ENCODE measurements around the gene TMEM174.

The TMEM174 gene, protein sequence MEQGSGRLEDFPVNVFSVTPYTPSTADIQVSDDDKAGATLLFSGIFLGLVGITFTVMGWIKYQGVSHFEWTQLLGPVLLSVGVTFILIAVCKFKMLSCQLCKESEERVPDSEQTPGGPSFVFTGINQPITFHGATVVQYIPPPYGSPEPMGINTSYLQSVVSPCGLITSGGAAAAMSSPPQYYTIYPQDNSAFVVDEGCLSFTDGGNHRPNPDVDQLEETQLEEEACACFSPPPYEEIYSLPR

DNA sequence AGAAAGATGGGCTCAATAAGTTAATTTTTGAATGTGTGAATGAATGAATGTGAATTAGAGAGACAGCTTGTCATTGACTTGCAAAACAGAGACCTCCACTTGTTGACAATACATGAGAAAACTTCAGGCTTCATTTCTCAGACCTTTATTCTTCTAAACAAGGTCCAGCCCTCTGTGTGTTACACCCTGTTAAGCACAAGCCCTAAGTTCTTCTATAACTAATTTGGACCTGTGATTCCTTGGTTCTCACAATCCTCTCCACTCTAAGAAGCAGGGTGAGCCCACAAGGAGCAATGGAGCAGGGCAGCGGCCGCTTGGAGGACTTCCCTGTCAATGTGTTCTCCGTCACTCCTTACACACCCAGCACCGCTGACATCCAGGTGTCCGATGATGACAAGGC, at the start of gene TMEM174:
Gene TMEM174, plus strand, starts transcription at position 243 of the 400 bp plus-strand sequence. Its CDS starts 51 bp downstream, at position 294.
- Histone ChIP-seq H3K9me3 (ENCODE audit: control insufficient read depth, low read depth, low read length) (no peaks in the 10 kb centered on the region), H3K9ac (ENCODE audit: low read length) (no peak within 1 kb of the TSS), H3K27ac (ENCODE audit: low read length) (no peak within 1 kb of the TSS), H3K4me1 (ENCODE audit: control insufficient read depth, low read depth, low read length) (no peaks in the 10 kb centered on the region), H3K27me3 (ENCODE audit: control insufficient read depth, insufficient read depth, low read length) (no peaks in the 10 kb centered on the region), H3K4me3 (ENCODE audit: low read length) (no peak within 1 kb of the TSS), H3K36me3 (ENCODE audit: control insufficient read depth, low read depth, low read length) (no peaks in the 10 kb centered on the region)

DNA sequence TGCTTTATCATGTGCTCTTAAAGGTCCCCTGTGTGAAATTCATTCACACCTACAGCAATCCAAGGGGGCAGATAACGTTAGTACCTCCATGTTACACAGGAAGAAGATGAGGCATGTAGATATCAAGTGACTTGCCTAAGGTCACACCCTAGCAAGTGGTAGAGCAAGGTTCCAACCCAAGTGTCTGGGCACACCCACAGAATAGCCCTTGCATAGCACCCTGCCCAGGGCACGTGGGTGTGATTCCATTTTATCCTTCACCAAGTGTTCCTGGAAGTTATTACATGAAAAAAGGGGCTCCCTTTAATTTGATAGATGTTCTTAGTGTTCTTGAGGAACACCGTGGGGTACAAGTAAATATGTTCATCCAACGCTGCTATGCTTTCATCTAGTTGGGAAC, 47.7 kb upstream of the TMEM174 start:
- peaks cover 29% of the 10 kb centered on the region for H3K27me3 ChIP-seq (ENCODE audit: control insufficient read depth, insufficient read depth, low read length)
- H3K9ac ChIP-seq (ENCODE audit: low read length), result no peak overlapping the region
- H3K4me1 ChIP-seq (ENCODE audit: control insufficient read depth, low read depth, low read length), result peaks cover 7% of the 10 kb centered on the region
- H3K36me3 ChIP-seq (ENCODE audit: control insufficient read depth, low read depth, low read length), result no peaks in the 10 kb centered on the region
- no peak overlapping the region for H3K4me3 ChIP-seq (ENCODE audit: low read length)
- no peaks in the 10 kb centered on the region for H3K9me3 ChIP-seq (ENCODE audit: control insufficient read depth, low read depth, low read length)
- H3K27ac ChIP-seq (ENCODE audit: low read length), result no peak overlapping the region

DNA sequence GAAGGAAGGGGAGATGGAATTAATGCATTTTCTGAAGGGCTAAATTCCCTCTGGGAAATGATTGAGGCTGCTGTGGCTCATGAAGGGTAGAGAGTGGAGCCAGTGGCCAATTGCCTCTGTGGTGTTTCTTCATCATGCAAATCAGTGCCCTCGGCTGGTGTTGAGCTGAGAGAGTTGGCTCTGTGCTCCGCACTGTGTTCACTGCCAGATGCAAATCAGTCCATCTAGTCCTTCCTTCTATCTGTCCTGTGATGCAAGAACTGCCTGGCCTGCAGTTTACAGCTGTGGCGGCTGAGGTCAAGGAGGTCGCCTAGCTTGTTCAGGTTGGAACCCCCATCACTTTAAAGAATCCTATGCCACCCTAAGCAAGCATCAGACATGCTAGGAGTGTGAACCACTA, 46.6 kb upstream of the TMEM174 start:
- no peaks in the 10 kb centered on the region for H3K36me3 ChIP-seq (ENCODE audit: control insufficient read depth, low read depth, low read length)
- peaks cover 13% of the 10 kb centered on the region for H3K4me1 ChIP-seq (ENCODE audit: control insufficient read depth, low read depth, low read length)
- H3K27ac ChIP-seq (ENCODE audit: low read length), result no peak overlapping the region
- no peak overlapping the region for H3K4me3 ChIP-seq (ENCODE audit: low read length)
- H3K27me3 ChIP-seq (ENCODE audit: control insufficient read depth, insufficient read depth, low read length), result peaks cover 18% of the 10 kb centered on the region
- no peak overlapping the region for H3K9ac ChIP-seq (ENCODE audit: low read length)
- H3K9me3 ChIP-seq (ENCODE audit: control insufficient read depth, low read depth, low read length), result no peaks in the 10 kb centered on the region

DNA sequence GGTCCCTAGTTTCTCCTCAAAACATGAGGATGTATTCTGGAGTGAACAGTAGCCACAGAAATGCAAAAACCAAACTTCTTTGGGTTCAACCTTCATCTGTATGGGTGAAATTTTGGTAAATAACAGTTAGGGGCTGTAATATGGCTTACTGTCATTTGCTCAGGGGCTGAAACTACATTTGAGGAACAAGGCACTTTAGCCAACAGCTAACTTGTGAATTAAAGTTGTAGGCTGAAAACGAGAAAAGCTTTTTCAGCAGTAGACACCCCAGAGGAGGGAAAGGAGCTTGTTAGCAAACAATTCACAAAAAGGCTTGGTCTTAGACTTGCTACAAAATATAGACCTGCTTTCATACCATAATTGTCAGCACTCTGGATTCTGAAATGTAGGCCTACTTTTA, 46.0 kb upstream of the TMEM174 start:
- Histone ChIP-seq H3K9ac (ENCODE audit: low read length) (no peak overlapping the region), H3K36me3 (ENCODE audit: control insufficient read depth, low read depth, low read length) (no peaks in the 10 kb centered on the region), H3K4me3 (ENCODE audit: low read length) (no peak overlapping the region), H3K4me1 (ENCODE audit: control insufficient read depth, low read depth, low read length) (peaks cover 12% of the 10 kb centered on the region), H3K27ac (ENCODE audit: low read length) (no peak overlapping the region), H3K27me3 (ENCODE audit: control insufficient read depth, insufficient read depth, low read length) (peaks cover 12% of the 10 kb centered on the region), H3K9me3 (ENCODE audit: control insufficient read depth, low read depth, low read length) (no peaks in the 10 kb centered on the region)

DNA sequence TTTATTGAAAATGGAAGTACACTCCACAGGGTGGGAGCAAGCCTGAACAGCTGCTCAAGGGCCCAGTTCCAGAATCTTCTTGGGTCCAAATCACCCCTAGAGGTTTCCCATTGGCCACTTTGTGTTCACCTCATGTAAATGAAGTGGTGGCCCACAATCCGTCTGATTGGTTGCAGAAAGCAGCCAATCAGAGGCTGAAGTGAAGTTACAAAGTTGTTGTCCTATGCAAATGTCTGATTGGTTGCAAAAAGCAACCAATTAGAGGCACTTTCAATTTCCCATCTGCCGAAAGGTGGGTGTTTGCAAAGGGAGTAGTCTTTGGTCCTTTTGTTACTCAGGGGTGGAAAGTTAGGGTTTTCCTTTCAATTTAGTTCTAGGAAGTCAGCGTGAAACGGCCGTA, 43.9 kb upstream of the TMEM174 start:
- Histone ChIP-seq H3K9ac (ENCODE audit: low read length) (no peak overlapping the region), H3K4me3 (ENCODE audit: low read length) (no peak overlapping the region), H3K27me3 (ENCODE audit: control insufficient read depth, insufficient read depth, low read length) (no peaks in the 10 kb centered on the region), H3K9me3 (ENCODE audit: control insufficient read depth, low read depth, low read length) (no peaks in the 10 kb centered on the region), H3K27ac (ENCODE audit: low read length) (no peak overlapping the region), H3K36me3 (ENCODE audit: control insufficient read depth, low read depth, low read length) (no peaks in the 10 kb centered on the region), H3K4me1 (ENCODE audit: control insufficient read depth, low read depth, low read length) (peaks cover 12% of the 10 kb centered on the region)

DNA sequence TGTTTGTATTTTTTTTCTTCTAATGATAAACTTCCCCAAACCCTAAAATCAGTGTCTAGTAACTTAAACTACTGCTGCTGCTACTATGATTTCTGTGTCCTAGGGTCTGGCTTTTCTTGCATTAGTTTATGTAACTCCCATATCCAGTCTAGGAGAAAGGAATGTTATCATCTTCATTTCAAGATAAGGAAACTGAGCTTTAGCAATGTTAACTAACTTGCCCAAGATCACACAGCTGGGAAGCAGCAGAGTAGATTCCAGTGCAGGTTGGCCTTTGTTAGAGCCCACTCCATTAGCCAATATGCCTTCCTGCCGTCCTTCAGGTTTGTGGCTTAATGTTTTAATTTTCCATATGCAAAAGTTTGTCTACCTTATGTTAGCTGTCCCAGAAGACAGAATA, 42.2 kb upstream of the TMEM174 start:
- Histone ChIP-seq H3K9me3 (ENCODE audit: control insufficient read depth, low read depth, low read length) (no peaks in the 10 kb centered on the region), H3K9ac (ENCODE audit: low read length) (no peak overlapping the region), H3K4me1 (ENCODE audit: control insufficient read depth, low read depth, low read length) (peaks cover 14% of the 10 kb centered on the region), H3K27ac (ENCODE audit: low read length) (no peak overlapping the region), H3K27me3 (ENCODE audit: control insufficient read depth, insufficient read depth, low read length) (no peaks in the 10 kb centered on the region), H3K36me3 (ENCODE audit: control insufficient read depth, low read depth, low read length) (no peaks in the 10 kb centered on the region), H3K4me3 (ENCODE audit: low read length) (no peak overlapping the region)

DNA sequence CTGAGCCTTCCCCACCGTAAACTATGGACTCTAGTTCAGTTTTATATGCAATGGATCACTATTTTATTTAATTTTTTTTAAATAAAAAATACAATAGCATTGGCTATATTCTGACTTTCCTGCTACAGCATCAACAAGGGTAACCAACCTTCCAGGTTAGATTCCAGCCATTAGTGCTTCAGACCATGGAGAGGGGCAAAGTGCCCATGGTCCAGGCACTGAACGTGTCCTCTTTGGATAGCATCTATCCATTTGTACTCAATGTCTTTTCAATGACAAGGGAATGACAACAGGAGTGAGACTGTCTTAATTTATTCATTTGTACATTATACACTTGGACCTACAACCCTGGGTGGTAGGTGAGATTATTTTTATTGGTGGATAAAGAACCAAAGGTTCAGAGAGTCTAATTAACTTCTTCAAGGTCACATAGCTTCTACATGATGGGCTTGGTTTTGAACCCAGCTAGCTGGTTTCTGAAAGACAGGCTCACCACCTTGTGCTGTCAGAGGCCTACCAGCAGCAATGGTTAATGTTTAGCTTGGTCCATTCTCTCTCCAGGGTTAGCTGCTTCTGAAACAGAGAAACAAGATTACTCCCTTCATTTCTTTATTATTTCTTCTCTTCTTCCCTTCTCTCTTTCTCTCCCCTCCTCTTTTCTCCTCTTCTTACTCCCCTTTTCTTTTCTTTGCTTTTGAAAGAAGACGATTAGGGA, 41.1 kb upstream of the TMEM174 start:
- H3K9me3 ChIP-seq (ENCODE audit: control insufficient read depth, low read depth, low read length), result no peaks in the 10 kb centered on the region
- peaks cover 22% of the 10 kb centered on the region for H3K4me1 ChIP-seq (ENCODE audit: control insufficient read depth, low read depth, low read length)
- no peak overlapping the region for H3K9ac ChIP-seq (ENCODE audit: low read length)
- no peaks in the 10 kb centered on the region for H3K27me3 ChIP-seq (ENCODE audit: control insufficient read depth, insufficient read depth, low read length)
- H3K27ac ChIP-seq (ENCODE audit: low read length), result no peak overlapping the region
- no peak overlapping the region for H3K4me3 ChIP-seq (ENCODE audit: low read length)
- no peaks in the 10 kb centered on the region for H3K36me3 ChIP-seq (ENCODE audit: control insufficient read depth, low read depth, low read length)

DNA sequence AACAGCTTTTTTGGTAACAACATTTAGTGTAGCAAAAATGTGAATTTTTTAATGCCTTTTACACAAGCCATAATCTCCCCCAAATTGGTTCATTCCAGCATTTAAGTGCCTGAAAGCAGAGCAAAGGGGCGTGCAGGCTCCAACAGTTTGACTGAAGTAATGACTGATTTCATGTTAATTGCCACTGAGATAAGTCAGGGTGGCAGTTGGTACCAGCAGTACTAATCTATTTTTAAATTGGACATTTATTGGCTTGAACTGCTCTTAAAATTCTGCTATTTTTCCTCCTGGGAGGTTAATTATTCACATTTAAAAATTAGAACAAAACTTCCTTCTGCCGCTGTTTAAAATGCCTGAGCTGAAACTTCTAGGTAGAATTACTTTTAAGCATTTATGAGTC, 40.2 kb upstream of the TMEM174 start:
- Histone ChIP-seq H3K27ac (ENCODE audit: low read length) (no peak overlapping the region), H3K4me3 (ENCODE audit: low read length) (no peak overlapping the region), H3K9me3 (ENCODE audit: control insufficient read depth, low read depth, low read length) (no peaks in the 10 kb centered on the region)

DNA sequence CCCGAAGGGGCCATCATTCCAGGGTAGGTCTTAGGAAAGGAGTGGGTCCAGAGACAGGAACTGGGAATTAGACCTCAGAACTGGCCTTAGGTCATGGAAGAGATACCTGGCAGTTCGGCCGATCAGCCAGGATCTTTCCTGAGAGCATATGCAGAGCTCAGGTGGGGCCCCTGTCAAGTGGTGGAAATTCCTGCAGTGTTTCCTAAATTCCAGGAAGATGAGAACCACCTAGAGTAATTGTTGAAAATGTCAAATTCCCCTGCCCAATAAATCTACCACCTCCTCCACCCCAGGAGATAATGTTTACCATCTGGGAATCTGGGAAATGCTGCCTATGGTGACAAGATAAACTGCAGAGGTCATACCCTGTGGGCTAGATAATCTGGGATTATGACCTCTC, 38.0 kb upstream of the TMEM174 start:
- Histone ChIP-seq H3K27me3 (ENCODE audit: control insufficient read depth, insufficient read depth, low read length) (no peaks in the 10 kb centered on the region), H3K4me1 (ENCODE audit: control insufficient read depth, low read depth, low read length) (peaks cover 22% of the 10 kb centered on the region), H3K36me3 (ENCODE audit: control insufficient read depth, low read depth, low read length) (no peaks in the 10 kb centered on the region), H3K4me3 (ENCODE audit: low read length) (no peak overlapping the region), H3K9ac (ENCODE audit: low read length) (no peak overlapping the region), H3K9me3 (ENCODE audit: control insufficient read depth, low read depth, low read length) (no peaks in the 10 kb centered on the region), H3K27ac (ENCODE audit: low read length) (no peak overlapping the region)

More for the DNA sequence above, 40.2 kb upstream of the TMEM174 start:
- Histone ChIP-seq H3K4me1 (ENCODE audit: control insufficient read depth, low read depth, low read length) (peaks cover 22% of the 10 kb centered on the region), H3K36me3 (ENCODE audit: control insufficient read depth, low read depth, low read length) (no peaks in the 10 kb centered on the region), H3K27me3 (ENCODE audit: control insufficient read depth, insufficient read depth, low read length) (no peaks in the 10 kb centered on the region), H3K9ac (ENCODE audit: low read length) (no peak overlapping the region)

DNA sequence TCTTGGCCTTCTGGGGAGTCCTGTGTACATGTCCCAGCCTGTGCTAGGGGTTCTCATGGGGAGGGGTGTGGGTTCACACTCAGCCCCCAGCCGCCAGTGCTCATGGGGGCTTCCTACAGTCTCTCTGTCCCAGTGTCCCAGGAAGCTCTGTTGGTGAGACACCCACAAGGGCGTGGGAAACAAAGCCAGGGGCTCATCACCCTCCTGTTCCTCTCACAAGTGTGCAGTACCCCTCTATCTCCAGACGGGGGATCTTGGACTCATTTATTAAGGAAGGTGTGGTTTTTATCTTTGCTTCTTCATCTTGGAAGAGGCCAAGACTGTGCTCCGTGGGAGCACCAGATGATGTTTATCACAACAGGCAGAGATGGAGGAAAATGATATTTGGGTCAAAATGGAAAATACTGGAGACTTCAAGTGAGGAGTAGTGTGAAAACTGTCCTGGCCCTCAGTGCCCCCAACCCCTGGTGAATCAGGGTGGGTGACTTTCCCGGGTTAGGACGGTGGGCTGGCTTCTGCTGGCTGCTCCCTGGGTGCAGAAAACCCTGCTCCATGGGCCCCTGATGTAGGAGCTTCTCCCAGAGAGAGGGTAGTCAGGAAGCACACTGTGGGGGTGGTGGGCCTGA, 37.5 kb upstream of the TMEM174 start:
- no peaks in the 10 kb centered on the region for H3K36me3 ChIP-seq (ENCODE audit: control insufficient read depth, low read depth, low read length)
- H3K4me1 ChIP-seq (ENCODE audit: control insufficient read depth, low read depth, low read length), result peaks cover 18% of the 10 kb centered on the region
- H3K4me3 ChIP-seq (ENCODE audit: low read length), result no peak overlapping the region
- H3K27ac ChIP-seq (ENCODE audit: low read length), result no peak overlapping the region
- no peak overlapping the region for H3K9ac ChIP-seq (ENCODE audit: low read length)
- no peaks in the 10 kb centered on the region for H3K9me3 ChIP-seq (ENCODE audit: control insufficient read depth, low read depth, low read length)
- H3K27me3 ChIP-seq (ENCODE audit: control insufficient read depth, insufficient read depth, low read length), result no peaks in the 10 kb centered on the region

DNA sequence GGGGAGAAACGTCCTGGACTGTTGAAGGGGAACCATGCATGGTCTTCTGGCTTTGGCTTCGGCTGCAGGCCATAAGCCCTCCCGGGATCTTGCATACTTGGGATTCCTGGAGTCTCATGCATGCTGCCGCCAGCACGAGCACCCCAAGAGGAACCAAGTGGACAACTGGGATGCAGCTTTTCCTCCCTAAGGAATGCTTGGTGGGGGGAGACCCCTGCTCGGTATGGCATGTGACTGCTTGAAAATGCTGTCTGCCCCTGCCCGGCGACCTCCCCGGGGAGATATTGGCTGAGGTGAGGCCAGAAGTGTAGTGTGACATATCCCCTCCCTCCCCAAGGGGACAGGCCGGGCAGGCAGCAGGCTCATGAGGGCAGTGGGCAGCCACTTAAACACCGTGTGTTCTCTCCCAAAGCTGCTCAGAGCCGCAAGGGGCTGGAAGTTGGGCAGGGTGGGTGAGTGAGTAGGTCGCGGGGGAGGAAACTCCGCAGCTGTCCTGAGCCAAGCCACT, 36.9 kb upstream of the TMEM174 start:
- H3K4me1 ChIP-seq (ENCODE audit: control insufficient read depth, low read depth, low read length), result peaks cover 12% of the 10 kb centered on the region
- no peaks in the 10 kb centered on the region for H3K27me3 ChIP-seq (ENCODE audit: control insufficient read depth, insufficient read depth, low read length)
- H3K4me3 ChIP-seq (ENCODE audit: low read length), result no peak overlapping the region
- H3K36me3 ChIP-seq (ENCODE audit: control insufficient read depth, low read depth, low read length), result no peaks in the 10 kb centered on the region
- no peak overlapping the region for H3K27ac ChIP-seq (ENCODE audit: low read length)
- no peak overlapping the region for H3K9ac ChIP-seq (ENCODE audit: low read length)
- H3K9me3 ChIP-seq (ENCODE audit: control insufficient read depth, low read depth, low read length), result no peaks in the 10 kb centered on the region
